ENCODE data around the gene CAMSAP1.

Gene CAMSAP1

GRCh38 chr9:135931349-135931820 lies 24.0 kb upstream of the CAMSAP1 start:
- Histone ChIP-seq H3K79me1 (replicated peaks; ENCODE audit: low read length, poor library complexity, severe bottlenecking) (peaks cover 26% of the 10 kb centered on the region), H3K9me3 (ENCODE audit: control insufficient read depth, low read length) (no peaks in the 10 kb centered on the region), H2BK120ac (ENCODE audit: low read depth, low read length) (no peak overlapping the region)

GRCh38 chr9:135930446-135931345 lies 23.4 kb upstream of the CAMSAP1 start:
- no peak overlapping the region for H3K4ac ChIP-seq (ENCODE audit: low read depth in 1 of 2, low read length in 2 of 2)
- no peak overlapping the region for H4K91ac ChIP-seq (ENCODE audit: low read length)
- H2AFZ ChIP-seq (ENCODE audit: low read depth, low read length) = no peak overlapping the region
- no peak overlapping the region for H3K14ac ChIP-seq (ENCODE audit: low read length in 2 of 2)
- H4K8ac ChIP-seq (ENCODE audit: low read length) = no peak overlapping the region
- no peak overlapping the region for H3K4me2 ChIP-seq (ENCODE audit: low read length, poor library complexity, severe bottlenecking)
- H2BK5ac ChIP-seq (ENCODE audit: low read depth, low read length, poor library complexity, severe bottlenecking) = no peak overlapping the region
- H3K79me1 ChIP-seq (replicated peaks; ENCODE audit: low read length, poor library complexity, severe bottlenecking) = peaks cover 24% of the 10 kb centered on the region
- no peak overlapping the region for H3K23ac ChIP-seq (ENCODE audit: low read length in 2 of 2)
- H3K9me3 ChIP-seq (ENCODE audit: control insufficient read depth, low read length) = no peaks in the 10 kb centered on the region
- 97% methylated on average over 33 of the region's 33 CpGs for WGBS
- H3K36me3 ChIP-seq (ENCODE audit: control insufficient read depth in 1 of 2, insufficient read depth in 2 of 2, low read depth in 1 of 2, low read length in 2 of 2) = peaks cover 29 to 72% of the 10 kb centered on the region in 2 experiments
- H2BK12ac ChIP-seq (ENCODE audit: low read length in 2 of 2) = no peak overlapping the region
- no peak for DNase-seq
- H3K18ac ChIP-seq (ENCODE audit: low read depth in 1 of 2, low read length in 2 of 2) = no peak overlapping the region
- no peak overlapping the region for H2BK15ac ChIP-seq (ENCODE audit: low read depth, poor library complexity, severe bottlenecking)
- peaks cover 18% of the 10 kb centered on the region for H3K4me1 ChIP-seq (ENCODE audit: control insufficient read depth, insufficient read depth, low read depth, low read length)
- H3K27me3 ChIP-seq (ENCODE audit: control insufficient read depth in 1 of 2, insufficient read depth in 1 of 2, low read length in 2 of 2) = no peaks in the 10 kb centered on the region
- no peak overlapping the region for H2AK5ac ChIP-seq (ENCODE audit: low read length, severe bottlenecking)
- H2BK120ac ChIP-seq (ENCODE audit: low read depth, low read length) = no peak overlapping the region
- H3K27ac ChIP-seq (ENCODE audit: low read length, poor library complexity, severe bottlenecking) = no peak overlapping the region
- no peak overlapping the region for H3K4me3 ChIP-seq (ENCODE audit: insufficient read depth in 1 of 2, low read depth in 1 of 2, low read length in 2 of 2)
- no peak overlapping the region for H3K9ac ChIP-seq (ENCODE audit: low read length)

More at GRCh38 chr9:135931349-135931820, 24.0 kb upstream of the CAMSAP1 start:
- Histone ChIP-seq H3K4ac (ENCODE audit: low read depth in 1 of 2, low read length in 2 of 2) (no peak overlapping the region), H3K23ac (ENCODE audit: low read length in 2 of 2) (no peak overlapping the region), H3K18ac (ENCODE audit: low read depth in 1 of 2, low read length in 2 of 2) (no peak overlapping the region), H2AFZ (ENCODE audit: low read depth, low read length) (no peak overlapping the region), H2AK5ac (ENCODE audit: low read length, severe bottlenecking) (no peak overlapping the region), H3K27ac (ENCODE audit: low read length, poor library complexity, severe bottlenecking) (no peak overlapping the region), H3K9ac (ENCODE audit: low read length) (no peak overlapping the region), H3K4me1 (ENCODE audit: control insufficient read depth, insufficient read depth, low read depth, low read length) (peaks cover 15% of the 10 kb centered on the region), H3K27me3 (ENCODE audit: control insufficient read depth in 1 of 2, insufficient read depth in 1 of 2, low read length in 2 of 2) (no peaks in the 10 kb centered on the region), H3K4me3 (ENCODE audit: insufficient read depth in 1 of 2, low read depth in 1 of 2, low read length in 2 of 2) (no peak overlapping the region), H3K4me2 (ENCODE audit: low read length, poor library complexity, severe bottlenecking) (no peak overlapping the region), H3K14ac (ENCODE audit: low read length in 2 of 2) (no peak overlapping the region), H2BK5ac (ENCODE audit: low read depth, low read length, poor library complexity, severe bottlenecking) (no peak overlapping the region), H2BK15ac (ENCODE audit: low read depth, poor library complexity, severe bottlenecking) (no peak overlapping the region), H4K91ac (ENCODE audit: low read length) (peak overlapping the region; percentile 18), H2BK12ac (ENCODE audit: low read length in 2 of 2) (no peak overlapping the region), H4K8ac (ENCODE audit: low read length) (no peak overlapping the region), H3K36me3 (ENCODE audit: control insufficient read depth in 1 of 2, insufficient read depth in 2 of 2, low read depth in 1 of 2, low read length in 2 of 2) (peaks cover 35 to 70% of the 10 kb centered on the region in 2 experiments)
- no peak for DNase-seq
- WGBS = 89% methylated on average over 31 of the region's 31 CpGs

- WGBS = 93% methylated on average over 21 of the region's 21 CpGs
- H2BK12ac ChIP-seq (ENCODE audit: low read length in 2 of 2) = no peak overlapping the region
- no peak overlapping the region for H3K18ac ChIP-seq (ENCODE audit: low read depth in 1 of 2, low read length in 2 of 2)
- H3K4me3 ChIP-seq (ENCODE audit: insufficient read depth in 1 of 2, low read depth in 1 of 2, low read length in 2 of 2) = no peak overlapping the region
- no peak overlapping the region for H2AK5ac ChIP-seq (ENCODE audit: low read length, severe bottlenecking)
- no peak overlapping the region for H4K91ac ChIP-seq (ENCODE audit: low read length)
- H3K36me3 ChIP-seq (ENCODE audit: control insufficient read depth in 1 of 2, insufficient read depth in 2 of 2, low read depth in 1 of 2, low read length in 2 of 2) = peaks cover 27 to 68% of the 10 kb centered on the region in 2 experiments
- H2AFZ ChIP-seq (ENCODE audit: low read depth, low read length) = no peak overlapping the region
- no peak overlapping the region for H3K14ac ChIP-seq (ENCODE audit: low read length in 2 of 2)
- H3K27me3 ChIP-seq (ENCODE audit: control insufficient read depth in 1 of 2, insufficient read depth in 1 of 2, low read length in 2 of 2) = no peaks in the 10 kb centered on the region
- no peak for DNase-seq
- no peak overlapping the region for H2BK15ac ChIP-seq (ENCODE audit: low read depth, poor library complexity, severe bottlenecking)
- no peaks in the 10 kb centered on the region for H3K9me3 ChIP-seq (ENCODE audit: control insufficient read depth, low read length)
- H3K9ac ChIP-seq (ENCODE audit: low read length) = no peak overlapping the region
- H3K4me1 ChIP-seq (ENCODE audit: control insufficient read depth, insufficient read depth, low read depth, low read length) = peaks cover 18% of the 10 kb centered on the region
- no peak overlapping the region for H2BK120ac ChIP-seq (ENCODE audit: low read depth, low read length)
- H3K4me2 ChIP-seq (ENCODE audit: low read length, poor library complexity, severe bottlenecking) = no peak overlapping the region
- no peak overlapping the region for H3K4ac ChIP-seq (ENCODE audit: low read depth in 1 of 2, low read length in 2 of 2)
- no peak overlapping the region for H3K27ac ChIP-seq (ENCODE audit: low read length, poor library complexity, severe bottlenecking)
- no peak overlapping the region for H3K23ac ChIP-seq (ENCODE audit: low read length in 2 of 2)
- H2BK5ac ChIP-seq (ENCODE audit: low read depth, low read length, poor library complexity, severe bottlenecking) = no peak overlapping the region
- peaks cover 24% of the 10 kb centered on the region for H3K79me1 ChIP-seq (replicated peaks; ENCODE audit: low read length, poor library complexity, severe bottlenecking)
- no peak overlapping the region for H4K8ac ChIP-seq (ENCODE audit: low read length)
Measured at GRCh38 chr9:135929656-135930445, 22.5 kb upstream of the CAMSAP1 start.
